Memory B cell (primary cell): ENCODE data around the gene EIF3F.

Experiments used
- ATAC-seq: fragments of 150-1000 bp; cut with Tn5 transposase; 2 replicates; pipeline ENCODE4 v1.10.0; 2021; ENCODE audit warnings: low read depth, mild to moderate bottlenecking, moderate library complexity
- DNase-seq, 2 donors: peaks; one replicate each; pipeline ENCODE4 v3.0.0; 2022; ENCODE audit warnings: low spot score in 2 of 2
- H3K27ac Mint-ChIP-seq: one replicate; pipeline ENCODE4 v1.8.0; 2022; ENCODE audit warnings: mild to moderate bottlenecking, moderate library complexity, mixed read lengths
- H3K27me3 Mint-ChIP-seq: one replicate; pipeline ENCODE4 v1.8.0; 2022; ENCODE audit warnings: mixed read lengths
- H3K36me3 Mint-ChIP-seq: one replicate; pipeline ENCODE4 v1.8.0; 2022; ENCODE audit warnings: mild to moderate bottlenecking, mixed read lengths
- H3K4me1 Mint-ChIP-seq: one replicate; pipeline ENCODE4 v1.8.0; 2022; ENCODE audit warnings: mixed read lengths
- H3K4me3 Mint-ChIP-seq: one replicate; pipeline ENCODE4 v1.8.0; 2022; ENCODE audit warnings: mild to moderate bottlenecking, moderate library complexity, mixed read lengths
- H3K9me3 Mint-ChIP-seq: one replicate; pipeline ENCODE4 v1.8.0; 2022; ENCODE audit warnings: mixed read lengths

The EIF3F gene

GRCh38 chr11:8006349-8006977 is 19.3 kb downstream of the EIF3F start:
- H3K4me3 Mint-ChIP-seq, result no peak overlapping the region

GRCh38 chr11:8008212-8008611 is 21.1 kb downstream of the EIF3F start:
- Mint-ChIP-seq H3K27me3 (peaks cover 5% of the 10 kb centered on the region), H3K27ac (no peak overlapping the region), H3K9me3 (no peaks in the 10 kb centered on the region), H3K36me3 (no peaks in the 10 kb centered on the region), H3K4me3 (no peak overlapping the region), H3K4me1 (no peaks in the 10 kb centered on the region)
- no peak for DNase-seq
- ATAC-seq, result no peak

More at GRCh38 chr11:8006349-8006977, 19.3 kb downstream of the EIF3F start:
- Mint-ChIP-seq H3K9me3 (no peaks in the 10 kb centered on the region), H3K27me3 (peaks cover 5% of the 10 kb centered on the region), H3K27ac (no peak overlapping the region), H3K36me3 (no peaks in the 10 kb centered on the region), H3K4me1 (no peaks in the 10 kb centered on the region)
- ATAC-seq, result peak; percentile 73
- peak; percentile 20 to 43 for DNase-seq

- no peaks in the 10 kb centered on the region for H3K9me3 Mint-ChIP-seq
- no peak overlapping the region for H3K4me3 Mint-ChIP-seq
- no peak overlapping the region for H3K27ac Mint-ChIP-seq
- H3K4me1 Mint-ChIP-seq, result no peaks in the 10 kb centered on the region
- ATAC-seq (no peak), DNase-seq (no peak)
- peaks cover 10% of the 10 kb centered on the region for H3K27me3 Mint-ChIP-seq
- H3K36me3 Mint-ChIP-seq, result no peaks in the 10 kb centered on the region
Measured at GRCh38 chr11:8009856-8010255, 22.7 kb downstream of the EIF3F start.

- no peak overlapping the region for H3K4me3 Mint-ChIP-seq
- no peaks in the 10 kb centered on the region for H3K9me3 Mint-ChIP-seq
- no peaks in the 10 kb centered on the region for H3K4me1 Mint-ChIP-seq
- DNase-seq (no peak), ATAC-seq (no peak)
- no peaks in the 10 kb centered on the region for H3K36me3 Mint-ChIP-seq
- peaks cover 16% of the 10 kb centered on the region for H3K27me3 Mint-ChIP-seq
- no peak overlapping the region for H3K27ac Mint-ChIP-seq
Measured at GRCh38 chr11:8011371-8011770, 24.2 kb downstream of the EIF3F start.

- no peak for ATAC-seq
- Mint-ChIP-seq H3K27me3 (peaks cover 18% of the 10 kb centered on the region), H3K4me3 (no peak overlapping the region), H3K36me3 (no peaks in the 10 kb centered on the region), H3K27ac (no peak overlapping the region), H3K4me1 (no peaks in the 10 kb centered on the region), H3K9me3 (no peaks in the 10 kb centered on the region)
- DNase-seq, result no peak
Measured at GRCh38 chr11:8011981-8012444, 24.9 kb downstream of the EIF3F start.

- no peak for DNase-seq
- H3K9me3 Mint-ChIP-seq, result no peaks in the 10 kb centered on the region
Measured at GRCh38 chr11:8013833-8014232, 26.7 kb downstream of the EIF3F start.

GRCh38 chr11:8015753-8016239 is 28.7 kb downstream of the EIF3F start:
- Mint-ChIP-seq H3K4me1 (peaks cover 11% of the 10 kb centered on the region), H3K27me3 (peaks cover 24% of the 10 kb centered on the region), H3K27ac (no peak overlapping the region), H3K9me3 (no peaks in the 10 kb centered on the region), H3K4me3 (no peak overlapping the region), H3K36me3 (no peaks in the 10 kb centered on the region)
- ATAC-seq, result no peak
- DNase-seq, result no peak

More at GRCh38 chr11:8013833-8014232, 26.7 kb downstream of the EIF3F start:
- Mint-ChIP-seq H3K4me1 (peaks cover 5% of the 10 kb centered on the region), H3K27me3 (peaks cover 23% of the 10 kb centered on the region), H3K36me3 (no peaks in the 10 kb centered on the region), H3K27ac (no peak overlapping the region), H3K4me3 (no peak overlapping the region)
- ATAC-seq, result no peak

- H3K36me3 Mint-ChIP-seq, result no peaks in the 10 kb centered on the region
- no peak for ATAC-seq
- DNase-seq, result no peak
- H3K4me3 Mint-ChIP-seq, result no peak overlapping the region
- no peak overlapping the region for H3K27ac Mint-ChIP-seq
- H3K27me3 Mint-ChIP-seq, result peaks cover 24% of the 10 kb centered on the region
- no peaks in the 10 kb centered on the region for H3K9me3 Mint-ChIP-seq
- H3K4me1 Mint-ChIP-seq, result peaks cover 11% of the 10 kb centered on the region
Measured at GRCh38 chr11:8016440-8016839, 29.3 kb downstream of the EIF3F start.

- peaks cover 26% of the 10 kb centered on the region for H3K27me3 Mint-ChIP-seq
- no peak overlapping the region for H3K4me3 Mint-ChIP-seq
- H3K36me3 Mint-ChIP-seq, result no peaks in the 10 kb centered on the region
- H3K27ac Mint-ChIP-seq, result peak overlapping the region; percentile 28
- peaks cover 11% of the 10 kb centered on the region for H3K4me1 Mint-ChIP-seq
- ATAC-seq (no peak), DNase-seq (no peak)
- no peaks in the 10 kb centered on the region for H3K9me3 Mint-ChIP-seq
Measured at GRCh38 chr11:8017071-8017470, 29.9 kb downstream of the EIF3F start.

- Mint-ChIP-seq H3K27me3 (peaks cover 29% of the 10 kb centered on the region), H3K27ac (peak overlapping the region; percentile 93), H3K4me1 (peaks cover 11% of the 10 kb centered on the region), H3K36me3 (no peaks in the 10 kb centered on the region), H3K9me3 (no peaks in the 10 kb centered on the region), H3K4me3 (peak overlapping the region; percentile 85)
- DNase-seq, result no peak
- no peak for ATAC-seq
Measured at GRCh38 chr11:8017894-8018483, 30.9 kb downstream of the EIF3F start.

- no peaks in the 10 kb centered on the region for H3K9me3 Mint-ChIP-seq
- no peaks in the 10 kb centered on the region for H3K36me3 Mint-ChIP-seq
- H3K4me3 Mint-ChIP-seq, result peak overlapping the region; percentile 85
- peaks cover 29% of the 10 kb centered on the region for H3K27me3 Mint-ChIP-seq
- ATAC-seq (peak; percentile 80), DNase-seq (peak in 1 of 2 donors; percentile 66)
- H3K4me1 Mint-ChIP-seq, result peaks cover 11% of the 10 kb centered on the region
- peak overlapping the region; percentile 93 for H3K27ac Mint-ChIP-seq
Measured at GRCh38 chr11:8018484-8019313, 31.6 kb downstream of the EIF3F start.

GRCh38 chr11:8019314-8020243 is 32.4 kb downstream of the EIF3F start:
- peak; percentile 33 for ATAC-seq
- no peaks in the 10 kb centered on the region for H3K9me3 Mint-ChIP-seq
- peaks cover 26% of the 10 kb centered on the region for H3K27me3 Mint-ChIP-seq
- H3K36me3 Mint-ChIP-seq, result no peaks in the 10 kb centered on the region
- DNase-seq, result peak; percentile 5 to 72
- H3K4me1 Mint-ChIP-seq, result peaks cover 11% of the 10 kb centered on the region
- H3K27ac Mint-ChIP-seq, result peak overlapping the region; percentile 60
- H3K4me3 Mint-ChIP-seq, result peak overlapping the region; percentile 82

- H3K4me3 Mint-ChIP-seq, result peak overlapping the region; percentile 82
Measured at GRCh38 chr11:8020244-8020597, 33.1 kb downstream of the EIF3F start.

More at GRCh38 chr11:8020244-8020597, 33.1 kb downstream of the EIF3F start:
- DNase-seq (peak in 1 of 2 donors; percentile 14), ATAC-seq (no peak)
- no peaks in the 10 kb centered on the region for H3K36me3 Mint-ChIP-seq
- no peaks in the 10 kb centered on the region for H3K9me3 Mint-ChIP-seq
- peaks cover 11% of the 10 kb centered on the region for H3K4me1 Mint-ChIP-seq
- peaks cover 23% of the 10 kb centered on the region for H3K27me3 Mint-ChIP-seq
- peak overlapping the region; percentile 60 for H3K27ac Mint-ChIP-seq
